Measurements from ENCODE around the gene COL9A1.
"Not testable (repeated sequence)": the region's sequence is repeated elsewhere in the genome, so short reads cannot be mapped to it uniquely, and the experiment has no call there.

COL9A1 gene

DNA sequence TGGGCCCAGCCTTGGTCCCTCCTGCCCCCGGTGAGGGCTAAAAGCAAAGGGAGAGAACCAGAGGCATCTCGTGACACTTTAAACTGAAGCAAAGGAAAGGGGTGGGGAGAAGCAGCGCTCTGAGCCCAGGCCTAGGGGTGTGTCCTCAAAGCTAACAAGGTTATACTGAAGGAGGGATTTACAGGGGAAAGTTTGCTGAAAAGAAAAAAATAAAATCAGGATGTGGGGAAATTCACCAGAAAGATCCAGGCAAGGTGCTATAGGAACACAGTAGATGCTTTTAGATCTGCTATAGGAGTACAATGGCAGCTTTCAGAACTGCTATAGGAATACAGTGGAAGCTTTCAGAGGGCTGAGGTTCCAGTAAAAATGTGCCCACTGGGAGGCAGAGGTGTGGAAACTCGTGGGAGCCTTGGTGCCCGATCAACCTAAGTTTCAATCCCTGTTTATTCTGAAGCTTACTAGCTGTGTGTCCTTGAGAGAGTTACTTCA, at the start of gene COL9A1:
Gene COL9A1 (minus strand): TSS at position 51 of the 492 bp plus-strand sequence. CDS start 160 bp downstream, outside the sequence.
- DNase-seq: no peak

DNA sequence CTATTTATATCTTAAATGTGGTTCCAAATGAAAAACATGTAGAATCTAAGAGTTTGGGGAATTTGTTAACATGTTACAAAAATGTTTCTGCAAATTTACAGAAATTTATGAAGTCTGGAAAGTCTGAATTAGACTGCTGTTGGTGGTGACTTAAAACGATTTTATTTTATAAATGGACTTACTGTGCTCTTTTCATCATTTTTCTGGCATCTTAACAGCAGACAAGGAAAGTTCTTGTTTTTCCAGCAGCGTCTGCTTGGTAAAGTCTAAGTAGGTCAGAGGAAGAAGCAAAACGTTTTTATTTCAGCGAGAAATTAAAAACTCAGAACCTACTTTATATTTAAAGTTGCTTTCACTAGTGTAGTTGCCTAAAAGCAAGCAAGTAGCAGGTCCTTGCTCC, 48.6 kb upstream of the COL9A1 start:
- DNase-seq: no peak

DNA sequence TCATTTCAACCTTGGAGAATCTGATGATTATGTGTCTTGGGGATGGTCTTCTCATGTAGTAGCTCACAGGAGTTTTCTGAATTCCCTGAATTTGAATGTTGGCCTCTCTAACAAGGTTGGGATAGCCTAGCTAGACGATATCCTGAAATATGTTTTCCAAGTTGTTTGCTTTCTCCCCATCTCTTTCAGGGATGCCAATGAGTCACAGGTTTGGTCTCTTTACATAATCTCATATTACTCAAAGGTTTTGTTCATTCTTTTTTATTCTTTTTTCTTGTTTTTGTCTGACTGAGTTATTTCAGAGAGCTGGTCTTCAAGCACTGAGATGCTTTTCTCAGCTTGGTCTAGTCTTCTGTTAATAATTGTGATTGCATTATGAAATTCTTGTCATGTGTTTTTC, 42.7 kb upstream of the COL9A1 start:
- no peak for DNase-seq

DNA sequence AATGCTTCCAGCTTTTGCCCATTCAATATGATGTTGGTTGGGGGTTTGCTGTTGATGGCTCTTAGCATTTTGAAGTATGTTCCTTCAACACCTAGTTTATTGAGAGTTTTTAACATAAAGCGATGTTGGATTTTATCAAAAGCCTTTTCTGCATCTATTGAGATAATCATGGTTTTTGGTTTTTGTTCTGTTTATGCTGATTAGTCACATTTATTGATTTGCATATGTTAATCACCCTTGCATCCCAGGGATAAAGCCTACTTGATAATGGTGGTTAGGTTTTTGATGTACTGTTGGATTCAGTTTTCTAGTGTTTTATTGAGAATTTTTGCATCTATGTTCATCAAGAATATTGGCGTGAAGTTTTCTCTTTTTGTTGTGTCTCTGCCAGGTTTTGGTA, 40.4 kb upstream of the COL9A1 start:
- no peak for DNase-seq

DNA sequence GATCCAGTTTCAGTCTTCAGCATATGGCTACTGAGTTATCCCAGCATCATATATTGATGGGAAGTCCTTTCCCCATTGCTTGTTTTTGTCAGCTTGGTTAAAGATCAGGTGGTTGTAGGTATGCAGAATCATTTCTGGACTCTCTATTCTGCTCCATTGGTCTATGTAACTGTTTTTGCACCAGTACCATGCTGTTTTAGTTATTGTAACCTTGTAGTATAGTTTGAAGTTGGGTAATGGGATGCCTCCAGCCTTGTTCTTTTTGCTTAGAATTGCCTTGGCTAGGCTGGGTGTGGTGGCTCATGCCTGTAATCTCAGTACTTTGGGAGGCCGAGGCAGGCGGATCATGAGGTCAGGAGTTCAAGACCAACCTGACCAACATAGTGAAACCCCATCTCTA, 36.9 kb upstream of the COL9A1 start:
- not testable (repeated sequence) for DNase-seq

DNA sequence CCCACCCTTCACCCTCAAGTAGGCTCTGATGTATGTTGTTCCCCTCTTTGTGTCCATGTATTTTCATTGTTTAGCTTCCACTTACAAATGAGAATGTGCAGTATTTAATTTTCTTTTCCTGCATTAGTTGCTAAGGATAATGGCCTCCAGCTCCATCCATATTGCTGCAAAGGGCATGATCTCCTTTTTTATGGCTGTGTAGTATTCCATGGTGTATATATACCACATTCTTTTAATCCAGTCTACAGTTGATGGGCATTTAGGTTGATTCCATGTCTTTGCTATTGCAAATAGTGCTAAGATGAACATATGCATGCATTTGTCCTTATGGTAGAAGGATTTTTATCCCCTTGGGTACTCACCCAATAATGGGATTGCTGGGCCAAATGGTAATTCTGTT, 35.9 kb upstream of the COL9A1 start:
- no peak for DNase-seq

DNA sequence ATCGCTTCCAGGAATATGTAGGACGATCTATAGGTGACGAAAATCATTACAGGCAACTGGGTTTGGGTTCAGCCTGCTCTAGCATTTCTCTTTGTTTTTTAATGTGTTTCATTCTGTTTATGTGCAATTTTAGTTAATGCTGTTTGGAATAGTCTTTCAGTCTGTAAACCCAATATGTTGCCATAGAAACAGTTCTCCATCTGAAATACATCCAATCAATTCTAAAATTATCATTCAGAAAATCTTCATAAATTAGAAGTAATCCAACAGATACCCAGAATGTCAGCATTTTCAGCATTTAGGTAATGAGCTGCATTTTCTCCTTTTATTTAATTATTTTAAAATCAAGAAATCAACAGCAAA, 34.8 kb upstream of the COL9A1 start:
- no peak for DNase-seq

DNA sequence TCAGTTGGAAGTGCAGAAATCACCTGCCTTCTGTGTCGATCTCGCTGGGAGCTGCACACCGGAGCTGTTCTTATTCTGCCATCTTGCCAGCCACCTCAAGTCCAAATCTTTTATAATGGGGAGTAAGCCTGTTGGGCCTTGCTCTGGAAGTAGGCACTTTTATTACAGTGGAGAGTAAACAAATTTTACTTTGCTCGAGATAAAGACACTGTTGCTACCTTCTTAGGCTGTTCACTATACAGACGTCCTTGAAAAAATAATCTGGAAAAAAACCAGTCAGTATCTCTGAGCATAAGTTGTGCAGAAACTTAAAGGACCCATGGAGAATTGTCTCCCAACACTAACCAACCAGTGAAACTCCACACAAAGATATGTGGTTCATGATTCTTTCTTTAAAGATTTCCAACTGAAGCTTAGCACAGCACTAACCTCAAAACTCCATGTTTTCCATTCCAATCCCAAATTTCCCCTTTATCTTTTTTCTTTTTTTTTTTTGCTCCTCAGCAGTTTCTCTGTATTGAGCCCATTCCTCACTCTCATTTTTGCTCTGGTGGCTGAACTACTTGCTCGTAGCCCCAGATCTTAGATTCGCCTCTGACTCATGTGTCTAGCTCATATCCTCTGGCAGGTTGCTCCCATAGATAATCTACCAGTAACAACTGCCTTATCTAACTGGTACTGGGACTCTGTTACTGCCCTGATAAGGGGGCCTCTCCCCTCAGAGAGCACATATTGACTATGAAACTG, 34.3 kb upstream of the COL9A1 start:
- DNase-seq: no peak

DNA sequence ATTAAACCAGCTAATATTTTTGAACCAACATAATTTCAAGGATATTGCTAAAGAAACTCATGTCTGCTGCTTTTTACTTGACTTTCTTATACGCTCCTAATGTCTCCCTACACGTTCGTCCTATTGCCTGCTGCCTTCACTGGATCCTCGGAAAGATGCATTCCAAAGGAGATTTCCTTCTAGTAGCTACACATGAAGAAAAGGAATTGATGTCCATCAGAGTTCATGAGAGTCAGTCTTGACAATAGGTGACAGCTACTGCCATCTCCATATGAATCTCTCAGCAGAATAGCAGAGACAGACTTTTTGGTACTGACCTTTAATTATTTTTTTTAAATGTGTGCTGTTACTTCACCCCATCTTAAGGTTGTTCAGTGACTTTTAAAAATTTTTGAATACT, 24.2 kb upstream of the COL9A1 start:
- DNase-seq: no peak

DNA sequence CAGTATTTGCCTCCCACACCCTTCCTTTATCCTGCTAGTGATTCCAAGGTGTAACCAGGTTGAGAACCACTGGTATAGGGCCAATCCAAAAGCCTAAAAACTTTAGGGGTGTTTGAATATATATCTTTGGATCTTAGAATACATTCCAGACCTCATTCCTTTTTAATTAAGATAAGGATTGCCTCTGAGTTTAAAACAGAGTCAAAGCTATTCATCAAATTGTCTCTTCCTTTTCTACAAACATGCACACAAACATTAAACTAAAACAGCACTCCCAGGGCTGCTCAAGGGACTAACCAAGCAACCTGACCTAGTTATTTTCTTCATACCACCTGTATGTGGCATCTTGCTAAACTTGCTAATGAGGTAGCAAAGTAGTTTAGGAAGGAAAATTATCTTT, 22.1 kb upstream of the COL9A1 start:
- DNase-seq: no peak

DNA sequence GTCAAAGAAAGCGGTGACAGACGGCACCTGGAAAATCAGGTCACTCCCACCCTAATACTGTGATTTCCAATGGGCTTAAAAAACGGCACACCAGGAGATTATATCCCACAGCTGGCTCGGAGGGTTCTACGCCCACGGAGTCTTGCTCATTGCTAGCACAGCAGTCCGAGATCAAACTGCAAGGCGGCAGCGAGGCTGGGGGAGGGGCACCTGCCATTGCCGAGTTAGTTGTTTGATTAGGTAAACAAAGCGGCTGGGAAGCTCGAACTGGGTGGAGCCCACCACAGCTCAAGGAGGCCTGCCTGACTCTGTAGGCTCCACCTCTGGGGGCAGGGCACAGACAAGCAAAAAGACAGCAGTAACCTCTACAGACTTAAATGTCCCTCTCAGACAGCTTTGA, 14.9 kb upstream of the COL9A1 start:
- not testable (repeated sequence) for DNase-seq

DNA sequence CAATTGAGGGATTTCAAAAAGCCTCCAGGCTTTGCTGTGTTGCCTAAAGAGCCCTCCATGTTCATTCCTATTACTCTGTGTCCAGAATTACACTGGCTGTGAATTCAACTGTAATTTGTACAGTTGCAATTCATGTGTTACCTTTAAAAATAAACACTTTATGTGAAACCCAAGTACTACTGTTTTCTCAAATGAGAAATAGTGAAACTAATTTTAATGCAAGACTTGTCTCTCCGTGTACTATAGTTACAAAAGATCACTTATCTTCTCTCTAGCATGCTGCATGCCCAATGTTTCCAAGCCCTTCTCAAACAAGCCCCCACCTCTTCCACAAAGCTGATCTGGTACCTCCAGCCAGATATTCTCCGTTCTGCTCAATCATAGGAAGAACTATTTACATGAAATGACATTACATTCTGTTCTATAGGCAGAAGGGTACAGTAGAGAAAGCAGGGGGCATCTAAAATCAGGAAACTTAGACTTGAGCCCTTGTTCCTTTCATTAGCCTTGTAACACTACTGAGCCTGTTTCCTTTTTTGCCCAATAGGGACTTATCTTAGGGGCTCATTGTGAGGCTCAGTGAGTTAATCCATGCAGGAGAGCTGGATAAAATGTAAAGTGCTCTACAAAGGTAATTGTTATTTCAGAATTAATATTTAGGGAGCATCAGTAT, 12.3 kb upstream of the COL9A1 start:
- no peak for DNase-seq

DNA sequence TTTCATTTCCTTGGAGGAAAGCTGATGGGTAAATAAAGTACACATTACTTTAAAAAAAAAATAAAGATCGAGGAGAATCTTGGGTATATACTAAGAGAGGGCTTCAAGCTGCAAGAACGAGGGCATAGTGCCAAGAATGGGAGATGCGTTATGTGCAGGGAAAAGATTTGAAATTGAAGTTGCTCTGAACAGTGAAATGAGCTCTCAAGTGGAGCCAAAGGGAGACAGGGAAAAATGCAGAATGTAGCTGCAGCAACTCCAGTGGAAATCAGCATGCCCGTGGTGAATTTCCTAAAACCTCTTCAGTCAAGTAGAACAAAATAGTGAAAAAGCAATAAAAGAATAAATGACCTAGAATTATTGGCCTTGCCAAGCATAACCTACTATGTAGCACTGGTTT, 11.4 kb upstream of the COL9A1 start:
- no peak for DNase-seq

DNA sequence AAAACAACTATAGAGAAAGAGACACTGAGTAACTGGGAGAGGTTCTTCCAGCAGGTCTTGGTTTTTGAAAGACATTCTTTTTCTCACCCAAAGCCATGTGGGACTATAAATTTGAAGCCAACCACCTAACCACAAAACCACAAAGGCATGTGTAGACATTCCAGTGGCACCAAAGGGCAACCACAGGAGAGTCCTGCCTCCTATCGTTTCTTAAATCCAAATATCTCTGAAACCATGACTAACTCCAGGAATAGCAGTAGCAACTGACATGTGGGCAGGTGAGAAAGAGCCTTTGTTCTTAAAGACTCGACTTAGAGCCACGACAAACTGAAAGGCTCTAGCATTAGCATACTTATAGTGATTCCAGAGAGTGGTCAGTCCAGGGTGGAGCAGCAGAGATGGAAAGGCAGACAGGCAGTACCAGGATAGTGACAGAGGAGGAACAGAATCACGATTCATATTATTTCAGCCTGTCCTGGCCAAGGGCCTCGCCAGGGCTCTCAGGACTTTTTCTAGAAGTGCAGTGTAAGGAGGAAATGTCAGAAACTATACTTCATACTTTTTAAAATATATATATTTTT, 9.4 kb upstream of the COL9A1 start:
- DNase-seq: no peak

DNA sequence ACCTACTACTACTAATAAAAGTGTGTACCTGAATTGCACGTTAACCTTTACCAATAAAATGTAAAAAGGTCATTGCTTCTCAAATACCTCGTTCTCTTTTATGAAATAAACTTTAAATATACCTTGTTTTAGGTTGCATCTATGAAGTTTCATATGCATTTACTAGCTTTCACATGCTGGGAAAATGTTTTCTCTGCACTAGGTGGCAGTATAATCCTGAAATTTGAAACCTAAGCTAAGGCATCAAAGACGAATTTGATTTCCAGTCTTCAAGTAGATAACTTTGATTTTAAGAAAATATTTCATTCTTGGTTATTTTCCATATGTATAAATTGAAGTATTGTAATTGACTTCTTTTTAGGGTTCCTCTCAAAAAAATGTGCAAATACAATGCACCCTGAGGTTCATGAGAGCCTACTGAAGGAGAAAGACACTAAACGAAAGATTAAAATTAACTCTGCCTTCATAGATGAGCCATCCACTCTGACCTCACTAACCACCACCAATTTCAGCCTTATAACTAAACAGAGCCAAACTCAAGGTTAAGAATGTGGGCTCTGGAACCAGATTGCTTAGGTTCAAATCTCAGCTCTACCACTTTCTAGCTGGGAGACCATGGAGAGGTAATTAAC, 7.3 kb upstream of the COL9A1 start:
- DNase-seq: peak in 1 of 2 experiments; percentile 23

DNA sequence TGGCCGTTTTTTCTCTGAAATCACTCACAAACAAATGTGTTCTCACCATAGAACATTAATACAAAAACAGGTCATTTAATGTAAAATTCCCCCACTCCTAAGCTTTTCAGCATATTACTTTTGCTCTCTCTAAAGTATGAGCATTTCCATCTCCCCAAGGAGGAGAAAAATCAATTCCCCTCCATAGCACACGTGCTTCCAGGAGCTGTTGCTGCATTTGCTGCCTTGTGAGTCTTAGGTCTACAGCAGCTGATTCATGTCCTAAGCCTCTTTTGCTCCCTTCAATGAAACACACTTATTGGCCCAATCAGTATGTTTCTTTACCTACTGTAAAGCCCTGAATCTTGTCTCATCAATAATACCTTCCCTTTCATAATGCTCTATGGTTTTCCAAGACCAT, 6.4 kb upstream of the COL9A1 start:
- DNase-seq: no peak

DNA sequence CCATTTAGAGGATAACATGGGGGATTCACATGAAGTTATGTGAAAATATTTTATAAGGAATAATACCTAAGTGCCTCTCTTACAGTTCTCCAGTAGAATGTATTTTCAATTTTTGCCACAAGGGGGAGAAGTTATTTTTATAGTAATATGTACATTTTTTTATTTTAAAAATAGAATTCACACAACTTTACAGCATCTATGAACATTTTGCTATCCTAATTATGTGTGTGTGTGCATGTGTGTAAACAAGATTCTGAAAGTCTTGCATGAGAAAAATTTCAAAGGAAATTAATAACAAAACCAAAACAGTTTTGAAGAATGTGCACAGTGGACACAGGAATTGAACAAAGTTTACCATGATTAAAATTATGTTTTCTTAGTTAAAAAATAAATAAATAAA, 5.3 kb upstream of the COL9A1 start:
- not testable (repeated sequence) for DNase-seq

DNA sequence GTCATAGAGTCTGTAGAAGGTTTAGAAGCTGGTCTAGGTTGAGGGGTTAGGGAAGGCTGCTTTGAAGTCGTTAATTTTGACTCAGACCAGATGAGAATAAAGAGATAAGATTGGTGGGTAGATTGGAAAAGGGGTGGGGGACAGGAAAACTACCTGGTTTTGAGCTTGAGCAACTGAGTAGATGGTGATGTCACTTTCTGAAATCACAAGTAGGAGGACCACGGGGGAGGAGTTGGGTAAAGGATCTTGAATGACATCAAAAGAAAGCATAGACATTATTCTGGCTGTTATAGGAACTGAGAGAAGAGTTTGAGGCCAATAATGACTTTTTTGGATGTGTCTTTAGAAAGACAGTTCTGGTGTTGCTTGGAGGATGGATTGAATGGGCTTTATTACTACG, 4.1 kb upstream of the COL9A1 start:
- DNase-seq: no peak

DNA sequence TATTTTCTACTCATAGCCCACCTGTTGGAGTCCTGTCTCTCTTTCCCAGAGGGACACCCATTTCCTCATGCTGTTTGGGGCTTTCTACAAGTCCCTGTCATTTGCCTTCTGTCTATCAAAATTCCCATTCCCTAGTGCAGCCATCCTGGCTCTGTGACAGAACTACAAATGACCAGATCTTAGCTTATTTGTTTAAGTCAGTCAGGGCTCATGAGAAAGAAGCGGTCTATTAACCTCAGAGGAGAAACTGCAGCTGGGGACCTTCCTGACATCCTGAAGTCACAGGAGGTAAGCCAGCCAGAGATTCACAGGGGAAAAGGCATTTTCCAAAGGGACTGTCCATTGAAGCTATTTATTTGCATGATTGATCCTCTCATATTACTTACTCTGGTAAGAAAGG, 1.7 kb upstream of the COL9A1 start:
- DNase-seq: no peak

DNA sequence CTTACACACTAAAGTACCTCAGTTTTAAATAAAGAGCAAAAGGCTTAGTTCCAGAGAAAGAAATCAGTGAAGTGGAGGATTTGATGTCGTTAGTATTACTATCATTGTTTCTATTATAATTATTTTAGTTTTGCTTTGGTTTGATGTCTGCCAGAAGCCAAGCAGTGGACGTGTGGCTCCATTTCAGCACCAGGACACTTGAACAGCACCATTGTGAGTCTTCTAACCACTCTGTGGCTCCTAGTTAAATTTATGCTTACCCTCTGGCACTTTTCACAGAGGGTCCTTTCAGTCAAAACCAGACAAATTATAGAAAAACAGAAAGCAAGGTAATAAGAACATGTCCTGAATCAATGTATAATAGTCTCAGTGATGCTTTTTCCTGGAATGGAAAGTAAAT, 3.4 kb downstream of the COL9A1 start:
- DNase-seq: no peak

DNA sequence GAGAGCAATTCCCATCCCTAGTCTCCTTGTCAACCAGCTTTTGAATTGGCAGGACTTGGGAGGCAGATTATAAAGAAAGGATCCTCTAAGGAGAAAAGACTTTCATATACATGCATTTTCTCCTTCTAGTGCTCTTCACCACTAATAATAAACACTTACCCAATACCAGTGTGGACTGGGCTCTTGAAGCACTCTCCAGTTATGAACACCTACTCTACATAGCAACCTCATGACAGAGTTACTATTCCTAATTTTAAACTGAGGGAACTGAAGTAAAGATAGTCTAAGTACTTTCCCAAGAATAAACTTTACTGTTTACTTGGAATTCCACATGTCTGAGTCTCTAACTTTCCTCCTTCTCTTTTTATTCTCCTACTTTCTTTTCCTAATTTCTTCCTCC, 4.8 kb downstream of the COL9A1 start:
- no peak for DNase-seq

DNA sequence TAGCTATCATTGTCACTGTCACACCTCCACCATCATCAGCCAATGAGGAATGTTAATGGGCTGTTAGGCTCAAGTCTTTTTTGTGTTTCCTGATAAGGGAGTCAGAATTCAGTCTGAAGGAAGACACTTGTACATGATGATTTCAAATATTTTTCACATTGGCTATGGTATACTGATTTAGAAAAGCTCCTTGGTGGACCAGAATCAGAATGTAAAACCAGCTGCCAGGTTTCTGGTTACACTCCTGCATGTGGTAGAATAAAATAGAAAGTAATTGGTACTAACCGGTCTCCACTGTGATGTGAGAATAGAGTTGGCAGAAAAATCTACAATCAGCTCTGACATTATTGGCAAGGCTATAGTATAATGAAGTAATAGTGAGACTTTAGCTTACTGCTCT, 10.7 kb downstream of the COL9A1 start:
- DNase-seq: no peak

DNA sequence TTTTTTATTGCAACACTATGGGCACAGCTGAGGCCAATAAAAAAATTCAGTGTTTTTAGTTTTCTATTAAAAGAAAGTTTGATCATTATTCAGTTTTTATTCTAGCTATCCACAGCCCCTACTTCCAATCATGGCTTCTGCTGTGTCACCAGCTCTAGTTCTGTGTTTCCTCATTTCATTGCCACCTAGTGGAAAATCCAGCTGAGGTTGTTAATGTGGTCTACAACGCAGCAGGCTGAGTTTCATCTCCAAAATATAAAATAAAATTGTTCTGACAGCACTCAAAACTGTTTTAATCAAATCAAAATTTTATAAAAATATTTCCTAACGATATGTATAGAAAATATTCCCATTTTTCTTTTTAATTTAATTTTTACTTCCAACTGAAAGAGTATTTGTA, 13.6 kb downstream of the COL9A1 start:
- DNase-seq: no peak

DNA sequence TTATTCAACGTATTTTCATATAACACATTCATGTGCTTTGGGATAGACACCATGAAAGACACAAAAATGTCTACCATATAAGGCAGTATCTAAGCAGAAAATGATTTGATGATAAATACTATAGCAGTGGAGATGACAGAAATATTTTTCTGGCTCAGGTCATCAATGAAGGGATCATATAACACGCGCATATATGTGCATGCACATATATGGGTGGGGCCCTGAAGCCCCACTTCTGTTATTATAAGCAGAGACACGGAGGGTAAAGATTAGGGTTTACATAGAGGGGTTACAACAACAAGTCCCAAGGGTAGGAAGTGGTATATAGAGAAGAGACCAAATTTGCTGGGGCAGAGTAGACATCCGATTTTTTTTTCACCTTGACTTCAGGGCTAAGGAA, 16.0 kb downstream of the COL9A1 start:
- DNase-seq: no peak
